ENCODE measurements around the gene PIK3CD.

- TF ChIP-seq CTCF (conservative IDR thresholded peaks at IDR 0.05 in 1 of 2, IDR thresholded peaks at IDR 0.05 in 1 of 2; ENCODE audit: extremely low read depth in 1 of 2, insufficient read depth in 1 of 2, low read depth in 1 of 2, low read length in 2 of 2) (no peak), EZH2 (IDR thresholded peaks at IDR 0.05; ENCODE audit: borderline replicate concordance, low read length) (no peak)
Measured at GRCh38 chr1:9711466-9712020, 60.0 kb downstream of the PIK3CD start.
